ENCODE measurements around the gene IDE. TPM values are rescaled to one million over a fixed set of nuclear protein-coding genes. Genes with fewer than 3 reads are reported as not detected.
"Not testable (repeated sequence)": the region's sequence is repeated elsewhere in the genome, so short reads cannot be mapped to it uniquely, and the experiment has no call there.

IDE gene
- total RNA-seq, 1 donor from 2014 or later = 51.1 TPM

- Mint-ChIP-seq H3K9me3 (peaks cover 2% of the 10 kb centered on the region), H3K36me3 (ENCODE audit: low read depth) (peaks cover 12% of the 10 kb centered on the region), H3K4me3 (no peak overlapping the region), H3K27ac (ENCODE audit: unreplicated experiment) (peak overlapping the region; percentile 78), H3K4me1 (no peaks in the 10 kb centered on the region), H3K27me3 (ENCODE audit: low read depth) (no peaks in the 10 kb centered on the region)
- no peak for TF ChIP-seq CTCF (conservative IDR thresholded peaks at IDR 0.05)
- no peak for DNase-seq (ENCODE audit: low read depth, low spot score)
These were observed 122.5 kb downstream of the IDE start for GRCh38 chr10:92451431-92451830.

GRCh38 chr10:92450896-92451295, 123.0 kb downstream of the IDE start:
- Mint-ChIP-seq H3K27ac (ENCODE audit: unreplicated experiment) (no peak overlapping the region), H3K4me1 (no peaks in the 10 kb centered on the region), H3K36me3 (ENCODE audit: low read depth) (peaks cover 12% of the 10 kb centered on the region), H3K4me3 (no peak overlapping the region), H3K9me3 (peaks cover 2% of the 10 kb centered on the region), H3K27me3 (ENCODE audit: low read depth) (no peaks in the 10 kb centered on the region)
- DNase-seq (ENCODE audit: low read depth, low spot score) = no peak
- no peak for TF ChIP-seq CTCF (conservative IDR thresholded peaks at IDR 0.05)

- Mint-ChIP-seq H3K4me1 (no peaks in the 10 kb centered on the region), H3K4me3 (no peak overlapping the region), H3K36me3 (ENCODE audit: low read depth) (peaks cover 3% of the 10 kb centered on the region), H3K27me3 (ENCODE audit: low read depth) (no peaks in the 10 kb centered on the region), H3K27ac (ENCODE audit: unreplicated experiment) (no peak overlapping the region), H3K9me3 (peaks cover 2% of the 10 kb centered on the region)
- TF ChIP-seq CTCF (conservative IDR thresholded peaks at IDR 0.05) = no peak
- DNase-seq (ENCODE audit: low read depth, low spot score) = no peak
These were observed 133.3 kb downstream of the IDE start for GRCh38 chr10:92440578-92440977.

- H3K27me3 Mint-ChIP-seq (ENCODE audit: low read depth) = no peaks in the 10 kb centered on the region
These were observed 135.7 kb downstream of the IDE start for GRCh38 chr10:92438220-92438619.

GRCh38 chr10:92436611-92437010, 137.3 kb downstream of the IDE start:
- no peaks in the 10 kb centered on the region for H3K27me3 Mint-ChIP-seq (ENCODE audit: low read depth)
- H3K36me3 Mint-ChIP-seq (ENCODE audit: low read depth) = no peaks in the 10 kb centered on the region
- no peak for TF ChIP-seq CTCF (conservative IDR thresholded peaks at IDR 0.05)
- no peak overlapping the region for H3K27ac Mint-ChIP-seq (ENCODE audit: unreplicated experiment)
- no peaks in the 10 kb centered on the region for H3K9me3 Mint-ChIP-seq
- DNase-seq (ENCODE audit: low read depth, low spot score) = no peak
- no peaks in the 10 kb centered on the region for H3K4me1 Mint-ChIP-seq
- no peak overlapping the region for H3K4me3 Mint-ChIP-seq

More at GRCh38 chr10:92438220-92438619, 135.7 kb downstream of the IDE start:
- no peak overlapping the region for H3K4me3 Mint-ChIP-seq
- no peak for TF ChIP-seq CTCF (conservative IDR thresholded peaks at IDR 0.05)
- no peak overlapping the region for H3K27ac Mint-ChIP-seq (ENCODE audit: unreplicated experiment)
- no peaks in the 10 kb centered on the region for H3K4me1 Mint-ChIP-seq
- peaks cover 2% of the 10 kb centered on the region for H3K9me3 Mint-ChIP-seq
- DNase-seq (ENCODE audit: low read depth, low spot score) = no peak
- H3K36me3 Mint-ChIP-seq (ENCODE audit: low read depth) = peaks cover 3% of the 10 kb centered on the region

- not testable (repeated sequence) for DNase-seq (ENCODE audit: low read depth, low spot score); H3K27me3 Mint-ChIP-seq (ENCODE audit: low read depth); H3K4me1 Mint-ChIP-seq; H3K27ac Mint-ChIP-seq (ENCODE audit: unreplicated experiment); H3K36me3 Mint-ChIP-seq (ENCODE audit: low read depth); H3K9me3 Mint-ChIP-seq; H3K4me3 Mint-ChIP-seq
These were observed 137.8 kb downstream of the IDE start for GRCh38 chr10:92436065-92436464.
